HUES48 (cell line): ENCODE data around the gene TAF1D.
A peak's percentile ranks its signal among the peaks of the same experiment; 100 is the strongest.
"Not testable (repeated sequence)": the region's sequence is repeated elsewhere in the genome, so short reads cannot be mapped to it uniquely, and the experiment has no call there.

Experiments used
- H3K27ac ChIP-seq: one replicate; pipeline ENCODE4 v1.7.0; 2013; ENCODE audit warnings: low read depth, low read length, inconsistent platforms
- H3K27me3 ChIP-seq: 2 replicates; pipeline ENCODE4 v1.6.1; 2013; ENCODE audit warnings: mild to moderate bottlenecking, low read length; ENCODE audit not compliant: control insufficient read depth, insufficient read depth
- H3K36me3 ChIP-seq: 2 replicates; pipeline ENCODE4 v1.6.1; 2013; ENCODE audit warnings: low read length; ENCODE audit not compliant: control insufficient read depth, insufficient read depth
- H3K4me1 ChIP-seq: 2 replicates; pipeline ENCODE4 v1.6.1; 2013; ENCODE audit warnings: mild to moderate bottlenecking, low read length; ENCODE audit not compliant: control insufficient read depth, insufficient read depth
- H3K4me3 ChIP-seq: 2 replicates; pipeline ENCODE4 v1.5.1; 2013; ENCODE audit warnings: mild to moderate bottlenecking, low read depth, low read length
- H3K9ac ChIP-seq: 2 replicates; pipeline ENCODE4 v1.6.1; 2013; ENCODE audit warnings: mild to moderate bottlenecking, low read depth, low read length, moderate library complexity
- H3K9me3 ChIP-seq: 2 replicates; pipeline ENCODE4 v1.6.1; 2013; ENCODE audit warnings: low read length; ENCODE audit not compliant: control insufficient read depth, insufficient read depth

TAF1D gene

GRCh38 chr11:93747122-93747521 is 5.8 kb upstream of the TAF1D start:
- Histone ChIP-seq H3K4me3 (no peak overlapping the region), H3K27ac (no peak overlapping the region), H3K36me3 (peaks cover 8% of the 10 kb centered on the region), H3K9me3 (no peaks in the 10 kb centered on the region), H3K9ac (no peak overlapping the region), H3K4me1 (peaks cover 13% of the 10 kb centered on the region; the same call in 1 of the 2 replicates), H3K27me3 (no peaks in the 10 kb centered on the region)

GRCh38 chr11:93746101-93746500 is 4.8 kb upstream of the TAF1D start:
- no peaks in the 10 kb centered on the region for H3K9me3 ChIP-seq

GRCh38 chr11:93745005-93745755 is 3.9 kb upstream of the TAF1D start:
- Histone ChIP-seq H3K27ac (peak overlapping the region; percentile 58), H3K36me3 (peaks cover 11% of the 10 kb centered on the region)
- H3K9ac ChIP-seq, H3K4me1 ChIP-seq, H3K27me3 ChIP-seq, H3K4me3 ChIP-seq, H3K9me3 ChIP-seq: not testable (repeated sequence)

More at GRCh38 chr11:93746101-93746500, 4.8 kb upstream of the TAF1D start:
- H3K27me3 ChIP-seq = no peaks in the 10 kb centered on the region
- H3K9ac ChIP-seq = no peak overlapping the region
- no peak overlapping the region for H3K27ac ChIP-seq
- H3K36me3 ChIP-seq = peaks cover 8% of the 10 kb centered on the region
- H3K4me3 ChIP-seq = no peak overlapping the region
- peaks cover 12% of the 10 kb centered on the region; the same call in 1 of the 2 replicates for H3K4me1 ChIP-seq

- no peak overlapping the region for H3K9ac ChIP-seq
- H3K27me3 ChIP-seq = no peaks in the 10 kb centered on the region
- H3K36me3 ChIP-seq = peaks cover 17% of the 10 kb centered on the region
- H3K4me1 ChIP-seq = 0 out of 2 replicates have a peak, but pooled peaks cover 7% of the 10 kb centered on the region
- no peak overlapping the region for H3K4me3 ChIP-seq
- no peaks in the 10 kb centered on the region for H3K9me3 ChIP-seq
- H3K27ac ChIP-seq = peak overlapping the region; percentile 58
Observed at GRCh38 chr11:93744669-93745004, 3.3 kb upstream of the TAF1D start.

- no peak overlapping the region for H3K9ac ChIP-seq
Observed at GRCh38 chr11:93743291-93743690, 2.0 kb upstream of the TAF1D start.

GRCh38 chr11:93741882-93742226 is 559 bp upstream of the TAF1D start:
- no peaks in the 10 kb centered on the region for H3K9me3 ChIP-seq
- peaks cover 44% of the 10 kb centered on the region for H3K36me3 ChIP-seq
- peak overlapping the region; percentile 99 for H3K9ac ChIP-seq
- H3K4me1 ChIP-seq = peaks cover 22% of the 10 kb centered on the region
- peak overlapping the region; percentile 94 for H3K27ac ChIP-seq
- peak overlapping the region; percentile 96 for H3K4me3 ChIP-seq
- H3K27me3 ChIP-seq = no peaks in the 10 kb centered on the region

More at GRCh38 chr11:93743291-93743690, 2.0 kb upstream of the TAF1D start:
- Histone ChIP-seq H3K27ac (no peak overlapping the region), H3K36me3 (peaks cover 30% of the 10 kb centered on the region), H3K4me1 (peaks cover 15% of the 10 kb centered on the region), H3K4me3 (no peak overlapping the region), H3K27me3 (no peaks in the 10 kb centered on the region), H3K9me3 (no peaks in the 10 kb centered on the region)

- H3K9ac ChIP-seq = peak overlapping the region; percentile 99
- H3K9me3 ChIP-seq = no peaks in the 10 kb centered on the region
- peak overlapping the region; percentile 96 for H3K4me3 ChIP-seq
- peaks cover 22% of the 10 kb centered on the region for H3K4me1 ChIP-seq
- H3K27ac ChIP-seq = peak overlapping the region; percentile 94
- H3K36me3 ChIP-seq = peaks cover 56% of the 10 kb centered on the region
- H3K27me3 ChIP-seq = no peaks in the 10 kb centered on the region
Observed at GRCh38 chr11:93740730-93741093, 583 bp downstream of the TAF1D start.

- H3K4me1 ChIP-seq = peaks cover 22% of the 10 kb centered on the region
- peak overlapping the region; percentile 96 for H3K4me3 ChIP-seq
- H3K27me3 ChIP-seq = no peaks in the 10 kb centered on the region
- H3K36me3 ChIP-seq = peaks cover 61% of the 10 kb centered on the region
- H3K9ac ChIP-seq = peak overlapping the region; percentile 99
- H3K27ac ChIP-seq = peak overlapping the region; percentile 94
- H3K9me3 ChIP-seq = no peaks in the 10 kb centered on the region
Observed at GRCh38 chr11:93740031-93740729, 1.1 kb downstream of the TAF1D start.

GRCh38 chr11:93738647-93739081 is 2.6 kb downstream of the TAF1D start:
- peaks cover 15% of the 10 kb centered on the region for H3K4me1 ChIP-seq
- peak overlapping the region; percentile 99 for H3K9ac ChIP-seq
- H3K27ac ChIP-seq = peak overlapping the region; percentile 94
- no peaks in the 10 kb centered on the region for H3K9me3 ChIP-seq
- peaks cover 71% of the 10 kb centered on the region for H3K36me3 ChIP-seq
- H3K4me3 ChIP-seq = peak overlapping the region; percentile 96
- H3K27me3 ChIP-seq = no peaks in the 10 kb centered on the region

GRCh38 chr11:93737904-93738612 is 3.2 kb downstream of the TAF1D start:
- Histone ChIP-seq H3K4me3 (peak overlapping the region; percentile 96), H3K9ac (peak overlapping the region; percentile 99; the same call in 1 of the 2 replicates), H3K9me3 (no peaks in the 10 kb centered on the region), H3K4me1 (peaks cover 15% of the 10 kb centered on the region), H3K36me3 (peaks cover 74% of the 10 kb centered on the region), H3K27me3 (no peaks in the 10 kb centered on the region), H3K27ac (peak overlapping the region; percentile 94)

GRCh38 chr11:93736129-93736528 is 5.2 kb downstream of the TAF1D start:
- Histone ChIP-seq H3K4me1 (peaks cover 15% of the 10 kb centered on the region), H3K9ac (no peak overlapping the region), H3K4me3 (no peak overlapping the region), H3K27ac (peak overlapping the region; percentile 23), H3K36me3 (peaks cover 94% of the 10 kb centered on the region), H3K9me3 (no peaks in the 10 kb centered on the region), H3K27me3 (no peaks in the 10 kb centered on the region)
